Lower lobe of right lung (tissue), 2 donors: ENCODE data around the gene NEDD4L. TPM values are rescaled to one million over a fixed set of nuclear protein-coding genes. Genes with fewer than 3 reads are reported as not detected.

ENCODE experiments used
- ATAC-seq, 2 donors: fragments of 200-7000 bp; cut with Tn5 transposase; one replicate each; pipeline ENCODE4 v1.9.1; 2020 to 2022; ENCODE audit warnings: mild to moderate bottlenecking in 2 of 2, moderate library complexity in 2 of 2
- DNase-seq: peaks from one replicate; pipeline ENCODE4 v3.0.0-alpha.2; 2020
- H3K27ac ChIP-seq: fragments of 200-600 bp; one replicate; pipeline ENCODE4 v1.8.0; 2022
- H3K27me3 ChIP-seq: fragments of 200-600 bp; one replicate; pipeline ENCODE4 v1.8.0; 2022; ENCODE audit warnings: low read depth
- H3K36me3 ChIP-seq: fragments of 200-600 bp; one replicate; pipeline ENCODE4 v1.8.0; 2022; ENCODE audit warnings: mild to moderate bottlenecking
- H3K4me1 ChIP-seq: fragments of 200-600 bp; one replicate; pipeline ENCODE4 v1.8.0; 2022
- H3K4me3 ChIP-seq: fragments of 200-600 bp; one replicate; pipeline ENCODE4 v1.8.0; 2022; ENCODE audit warnings: mild to moderate bottlenecking
- H3K9me3 ChIP-seq: fragments of 200-600 bp; one replicate; pipeline ENCODE4 v1.8.0; 2022
- intact Hi-C: fragments of 100-400 bp; cut with DNase I; formaldehyde crosslinking; loops from one replicate; pipeline ENCODE4 v1.11.0; 2022
- total RNA-seq: library from RNA; stranded (reverse); fragmentation: NEBNext Ultra II Directional; extraction: Animal tissue kit (Norgen Biotek cat#: 25700); gene quantifications from one replicate; pipeline ENCODE4 v1.2.1, GENCODE V29; 2021
- TF ChIP-seq, protein P1 (sequence below): fragments of 200-600 bp; IDR thresholded peaks from one replicate; pipeline ENCODE4 v1.8.0; 2022; ENCODE audit warnings: antibody characterized with exemption, mild to moderate bottlenecking
- donor health status: DM: no; HTN: yes; CAD: no; lungs with severe emphysema.

Gene NEDD4L
- total RNA-seq, 1 donor from 2014 or later, result 203 TPM

DNA sequence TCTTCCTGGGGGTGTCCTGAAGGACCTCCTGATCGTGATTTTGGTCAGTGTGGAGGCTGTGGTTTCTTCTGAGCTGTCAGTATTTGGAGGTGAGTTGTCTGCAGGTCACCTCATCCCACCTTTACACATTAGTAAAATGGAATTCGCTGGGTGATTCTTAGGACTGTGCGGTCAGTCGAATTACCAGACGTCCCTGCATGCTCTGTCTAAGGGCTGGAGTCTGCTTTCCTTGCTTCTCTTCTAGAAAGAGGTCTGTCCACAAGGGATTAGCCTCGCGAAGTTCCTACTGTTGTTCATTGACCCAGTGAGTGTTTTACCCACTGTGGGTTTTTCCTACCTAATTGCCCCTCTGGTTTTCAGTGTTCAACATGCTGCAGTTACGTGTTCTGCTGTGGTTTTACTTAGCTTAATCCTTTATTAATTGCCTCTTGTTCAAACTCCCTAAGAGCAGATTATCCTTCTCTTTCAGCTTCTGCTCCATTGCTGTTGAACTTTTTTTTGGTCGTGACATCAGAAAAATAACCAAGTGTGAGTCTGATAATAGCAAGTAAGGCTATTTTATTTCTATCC is 183.4 kb downstream of the NEDD4L start:
- H3K27ac ChIP-seq, result peak overlapping the region; percentile 28
- no peaks in the 10 kb centered on the region for H3K9me3 ChIP-seq
- no peaks in the 10 kb centered on the region for H3K27me3 ChIP-seq
- H3K4me3 ChIP-seq, result no peak overlapping the region
- no peaks in the 10 kb centered on the region for H3K36me3 ChIP-seq
- ATAC-seq (no peak), DNase-seq (no peak)
- intact Hi-C loops, result no loop called here
- H3K4me1 ChIP-seq, result peaks cover 66% of the 10 kb centered on the region
- TF ChIP-seq, protein P1, sequence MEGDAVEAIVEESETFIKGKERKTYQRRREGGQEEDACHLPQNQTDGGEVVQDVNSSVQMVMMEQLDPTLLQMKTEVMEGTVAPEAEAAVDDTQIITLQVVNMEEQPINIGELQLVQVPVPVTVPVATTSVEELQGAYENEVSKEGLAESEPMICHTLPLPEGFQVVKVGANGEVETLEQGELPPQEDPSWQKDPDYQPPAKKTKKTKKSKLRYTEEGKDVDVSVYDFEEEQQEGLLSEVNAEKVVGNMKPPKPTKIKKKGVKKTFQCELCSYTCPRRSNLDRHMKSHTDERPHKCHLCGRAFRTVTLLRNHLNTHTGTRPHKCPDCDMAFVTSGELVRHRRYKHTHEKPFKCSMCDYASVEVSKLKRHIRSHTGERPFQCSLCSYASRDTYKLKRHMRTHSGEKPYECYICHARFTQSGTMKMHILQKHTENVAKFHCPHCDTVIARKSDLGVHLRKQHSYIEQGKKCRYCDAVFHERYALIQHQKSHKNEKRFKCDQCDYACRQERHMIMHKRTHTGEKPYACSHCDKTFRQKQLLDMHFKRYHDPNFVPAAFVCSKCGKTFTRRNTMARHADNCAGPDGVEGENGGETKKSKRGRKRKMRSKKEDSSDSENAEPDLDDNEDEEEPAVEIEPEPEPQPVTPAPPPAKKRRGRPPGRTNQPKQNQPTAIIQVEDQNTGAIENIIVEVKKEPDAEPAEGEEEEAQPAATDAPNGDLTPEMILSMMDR, result no peak

DNA sequence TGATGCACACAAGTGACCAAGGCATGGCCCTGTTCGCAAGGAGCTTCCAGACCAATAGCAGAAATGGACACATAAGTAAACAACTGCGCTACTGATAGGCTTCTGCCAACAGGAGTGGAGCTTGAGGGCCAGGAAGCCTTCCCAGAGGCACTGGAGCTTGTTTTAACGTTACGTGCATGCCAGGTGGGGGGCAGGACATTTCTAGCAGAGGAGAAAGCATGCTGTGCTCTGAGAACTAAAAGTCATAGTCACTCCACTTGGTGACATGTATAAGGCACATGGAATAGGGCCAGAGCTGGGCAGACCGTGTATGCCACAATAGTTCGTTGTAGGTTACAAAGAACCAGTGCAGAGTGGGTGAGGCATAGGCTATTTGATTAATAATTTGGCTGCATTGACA is 184.2 kb downstream of the NEDD4L start:
- no peak overlapping the region for H3K4me3 ChIP-seq
- DNase-seq, result peak; percentile 56
- TF ChIP-seq, protein P1, result no peak
- H3K27me3 ChIP-seq, result no peaks in the 10 kb centered on the region
- no peaks in the 10 kb centered on the region for H3K36me3 ChIP-seq
- H3K27ac ChIP-seq, result peak overlapping the region; percentile 28
- intact Hi-C loops, result no loop called here
- H3K4me1 ChIP-seq, result peaks cover 59% of the 10 kb centered on the region
- H3K9me3 ChIP-seq, result no peaks in the 10 kb centered on the region
- ATAC-seq, result peak in 1 of 2 donors; percentile 15

DNA sequence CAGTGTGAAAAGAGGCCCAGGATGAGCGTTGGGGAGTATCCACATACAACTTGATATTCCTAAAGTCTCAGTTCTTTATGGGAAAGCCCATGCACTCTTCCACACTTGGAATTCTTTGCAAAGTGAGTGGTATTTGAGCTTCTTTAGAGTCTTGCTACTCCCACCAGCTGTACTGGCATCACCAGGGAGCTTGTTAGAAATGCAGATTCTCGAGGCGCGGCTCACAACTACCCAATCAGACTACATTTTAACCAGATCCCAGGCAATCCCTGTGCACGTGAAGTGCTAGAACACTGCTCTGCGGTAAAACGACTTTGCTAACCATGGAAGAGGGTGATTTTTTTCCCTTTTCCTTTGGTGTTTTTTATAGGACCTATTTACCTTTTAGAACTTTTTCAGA is 184.7 kb downstream of the NEDD4L start:
- Histone ChIP-seq H3K36me3 (no peaks in the 10 kb centered on the region), H3K4me3 (no peak overlapping the region), H3K4me1 (peaks cover 57% of the 10 kb centered on the region), H3K27me3 (no peaks in the 10 kb centered on the region), H3K27ac (no peak overlapping the region), H3K9me3 (no peaks in the 10 kb centered on the region)
- no peak for ATAC-seq
- DNase-seq, result no peak
- TF ChIP-seq, protein P1, result no peak
- intact Hi-C loops, result no loop called here

DNA sequence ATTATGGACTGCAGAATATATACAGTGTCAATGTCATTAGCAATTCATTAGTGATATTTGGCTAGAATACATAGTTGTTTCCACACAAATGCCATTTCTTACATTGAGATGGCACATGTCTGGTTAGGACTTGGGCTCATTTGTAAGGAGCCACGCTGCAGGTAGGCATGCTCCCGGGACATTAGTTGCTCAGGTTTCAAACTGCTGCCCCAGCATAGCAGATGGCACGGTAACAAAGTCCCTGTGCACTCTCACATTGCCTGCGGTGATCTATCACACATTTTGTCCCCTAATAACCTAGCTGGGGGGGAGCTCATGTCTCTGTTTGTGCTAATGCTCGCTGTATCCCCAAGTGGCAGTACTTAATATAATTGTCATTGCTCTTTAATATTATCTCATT is 185.1 kb downstream of the NEDD4L start:
- ATAC-seq (no peak), DNase-seq (no peak)
- Histone ChIP-seq H3K36me3 (no peaks in the 10 kb centered on the region), H3K4me1 (peaks cover 53% of the 10 kb centered on the region), H3K4me3 (no peak overlapping the region), H3K27me3 (no peaks in the 10 kb centered on the region), H3K27ac (no peak overlapping the region), H3K9me3 (no peaks in the 10 kb centered on the region)
- TF ChIP-seq, protein P1, result no peak
- intact Hi-C loops, result no loop called here

- ATAC-seq, result peak; percentile 57 to 67
- intact Hi-C loops, result no loop called here
- TF ChIP-seq, protein P1, result no peak
- Histone ChIP-seq H3K4me1 (peaks cover 52% of the 10 kb centered on the region), H3K27ac (peak overlapping the region; percentile 58), H3K9me3 (no peaks in the 10 kb centered on the region), H3K27me3 (no peaks in the 10 kb centered on the region), H3K4me3 (no peak overlapping the region), H3K36me3 (no peaks in the 10 kb centered on the region)
- DNase-seq, result no peak
Observed at GRCh38 chr18:58230438-58231179, 186.6 kb downstream of the NEDD4L start.
